ENCODE results near the gene DDX28. TPM values are rescaled to one million over a fixed set of nuclear protein-coding genes. Genes with fewer than 3 reads are reported as not detected.
A peak's percentile ranks its signal among the peaks of the same experiment; 100 is the strongest.
"Not testable (repeated sequence)": the region's sequence is repeated elsewhere in the genome, so short reads cannot be mapped to it uniquely, and the experiment has no call there.

Gene DDX28
- total RNA-seq, 1 donor from 2014 or later = 6.6 TPM

GRCh38 chr16:68037841-68038597 is 15.0 kb upstream of the DDX28 start:
- H3K36me3 Mint-ChIP-seq (ENCODE audit: low read depth) = peaks cover 5% of the 10 kb centered on the region
- no peaks in the 10 kb centered on the region for H3K9me3 Mint-ChIP-seq (ENCODE audit: low read depth)
- no peak overlapping the region for H3K4me3 Mint-ChIP-seq (ENCODE audit: unreplicated experiment)
- TF ChIP-seq CTCF (IDR thresholded peaks at IDR 0.05) = no peak
- H3K27ac Mint-ChIP-seq (ENCODE audit: unreplicated experiment) = no peak overlapping the region
- H3K4me1 Mint-ChIP-seq (ENCODE audit: low read depth) = no peaks in the 10 kb centered on the region
- no peaks in the 10 kb centered on the region for H3K27me3 Mint-ChIP-seq (ENCODE audit: low read depth)
- peak; percentile 44 for DNase-seq (ENCODE audit: low spot score)

- Mint-ChIP-seq H3K27me3 (ENCODE audit: low read depth) (no peaks in the 10 kb centered on the region), H3K4me3 (ENCODE audit: unreplicated experiment) (no peak overlapping the region), H3K4me1 (ENCODE audit: low read depth) (no peaks in the 10 kb centered on the region), H3K36me3 (ENCODE audit: low read depth) (peaks cover 5% of the 10 kb centered on the region), H3K27ac (ENCODE audit: unreplicated experiment) (no peak overlapping the region), H3K9me3 (ENCODE audit: low read depth) (no peaks in the 10 kb centered on the region)
- no peak for TF ChIP-seq CTCF (IDR thresholded peaks at IDR 0.05)
- DNase-seq (ENCODE audit: low spot score) = no peak
These were observed 12.2 kb upstream of the DDX28 start for GRCh38 chr16:68035227-68035626.

GRCh38 chr16:68033101-68033500 is 10.1 kb upstream of the DDX28 start:
- Mint-ChIP-seq H3K27me3 (ENCODE audit: low read depth) (no peaks in the 10 kb centered on the region), H3K4me3 (ENCODE audit: unreplicated experiment) (no peak overlapping the region), H3K27ac (ENCODE audit: unreplicated experiment) (no peak overlapping the region), H3K36me3 (ENCODE audit: low read depth) (peaks cover 3% of the 10 kb centered on the region), H3K9me3 (ENCODE audit: low read depth) (no peaks in the 10 kb centered on the region), H3K4me1 (ENCODE audit: low read depth) (no peaks in the 10 kb centered on the region)
- no peak for TF ChIP-seq CTCF (IDR thresholded peaks at IDR 0.05)
- DNase-seq (ENCODE audit: low spot score) = peak; percentile 8

- Mint-ChIP-seq H3K36me3 (ENCODE audit: low read depth) (peaks cover 8% of the 10 kb centered on the region), H3K9me3 (ENCODE audit: low read depth) (no peaks in the 10 kb centered on the region), H3K27ac (ENCODE audit: unreplicated experiment) (peak overlapping the region; percentile 32), H3K4me1 (ENCODE audit: low read depth) (no peaks in the 10 kb centered on the region), H3K4me3 (ENCODE audit: unreplicated experiment) (no peak overlapping the region), H3K27me3 (ENCODE audit: low read depth) (no peaks in the 10 kb centered on the region)
- DNase-seq (ENCODE audit: low spot score) = no peak
- TF ChIP-seq CTCF (IDR thresholded peaks at IDR 0.05) = no peak
These were observed 8.9 kb upstream of the DDX28 start for GRCh38 chr16:68031951-68032350.

- H3K27ac Mint-ChIP-seq (ENCODE audit: unreplicated experiment); H3K27me3 Mint-ChIP-seq (ENCODE audit: low read depth); H3K4me1 Mint-ChIP-seq (ENCODE audit: low read depth); H3K36me3 Mint-ChIP-seq (ENCODE audit: low read depth); H3K4me3 Mint-ChIP-seq (ENCODE audit: unreplicated experiment); H3K9me3 Mint-ChIP-seq (ENCODE audit: low read depth); DNase-seq (ENCODE audit: low spot score): not testable (repeated sequence)
These were observed 7.1 kb upstream of the DDX28 start for GRCh38 chr16:68030108-68030507.

GRCh38 chr16:68028996-68029395 is 6.0 kb upstream of the DDX28 start:
- Mint-ChIP-seq H3K27ac (ENCODE audit: unreplicated experiment) (no peak overlapping the region), H3K4me1 (ENCODE audit: low read depth) (peaks cover 5% of the 10 kb centered on the region), H3K4me3 (ENCODE audit: unreplicated experiment) (no peak overlapping the region), H3K9me3 (ENCODE audit: low read depth) (no peaks in the 10 kb centered on the region), H3K27me3 (ENCODE audit: low read depth) (no peaks in the 10 kb centered on the region), H3K36me3 (ENCODE audit: low read depth) (peaks cover 5% of the 10 kb centered on the region)
- no peak for TF ChIP-seq CTCF (IDR thresholded peaks at IDR 0.05)
- DNase-seq (ENCODE audit: low spot score) = no peak

All from chondrocyte (in vitro differentiated cells).